ENCODE data around the gene KRTAP1-4.
"Not testable (repeated sequence)": the region's sequence is repeated elsewhere in the genome, so short reads cannot be mapped to it uniquely, and the experiment has no call there.

The KRTAP1-4 gene

DNA sequence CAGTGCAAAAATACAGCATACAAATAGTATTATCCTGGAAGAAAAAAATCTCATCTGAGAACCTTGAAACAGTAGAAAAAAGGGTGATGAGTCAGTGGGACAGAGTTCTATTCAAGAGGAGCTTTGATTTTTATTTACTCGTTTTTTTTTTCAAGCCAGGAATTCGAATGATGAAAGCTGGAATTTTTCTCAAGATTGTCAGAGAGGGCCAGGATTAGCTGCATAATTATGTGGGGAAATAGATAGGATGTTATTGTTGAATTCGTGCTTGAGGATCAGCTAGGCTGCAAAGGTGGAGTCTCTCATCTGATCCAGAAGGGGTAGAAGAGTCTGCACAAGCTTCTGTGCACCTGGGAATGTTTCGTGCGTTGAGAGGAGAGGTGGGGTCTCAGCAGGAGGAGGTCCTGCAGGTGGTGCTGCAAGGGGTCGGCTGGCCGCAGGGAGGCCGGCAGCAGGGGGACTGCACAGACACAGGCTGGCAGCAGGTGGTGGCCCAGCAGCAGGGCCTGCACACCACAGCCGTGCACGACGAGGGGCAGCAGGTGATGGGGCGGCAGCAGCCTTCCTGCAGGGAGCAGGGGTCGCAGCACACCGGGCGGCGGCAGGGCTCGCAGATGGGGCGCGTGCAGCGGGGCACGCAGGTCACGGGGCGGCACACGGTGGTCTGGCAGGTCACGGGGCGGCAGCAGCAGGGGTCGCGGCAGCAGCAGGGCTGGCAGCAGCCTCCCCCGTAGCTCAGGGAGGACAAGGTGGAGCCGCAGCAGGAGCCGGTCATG lies 29.5 kb upstream of the KRTAP1-4 start:
- TF ChIP-seq TEAD4 (IDR thresholded peaks at IDR 0.05) (peak; percentile 55; the same call in 1 of the 2 replicates), TCF12 (IDR thresholded peaks at IDR 0.05; ENCODE audit: low read depth) (0 out of 2 replicates have a peak, but pooled peaks have one; percentile 11)

DNA sequence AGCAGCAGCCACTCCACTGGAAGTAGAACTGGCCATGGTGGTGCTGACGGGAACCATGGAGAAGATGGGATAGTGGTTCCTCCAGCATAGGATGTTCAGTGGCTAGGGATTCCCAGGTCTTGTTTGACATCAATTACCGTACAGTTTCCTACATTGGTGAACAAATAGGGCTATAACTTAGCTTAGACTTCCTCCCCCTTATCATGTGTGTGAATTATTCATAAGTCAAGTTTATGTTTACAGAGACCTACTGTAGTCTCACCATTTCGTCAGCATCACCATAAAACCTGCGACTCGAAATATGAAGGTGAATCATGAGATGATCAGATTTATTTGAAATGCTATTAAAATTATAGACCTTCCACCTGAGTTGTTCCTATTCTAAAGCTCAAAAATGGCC lies 28.7 kb upstream of the KRTAP1-4 start:
- no peak for TF ChIP-seq TCF12 (IDR thresholded peaks at IDR 0.05; ENCODE audit: low read depth)

GRCh38 chr17:41057547-41057946 lies 27.6 kb upstream of the KRTAP1-4 start:
- TF ChIP-seq FOXM1 (IDR thresholded peaks at IDR 0.05; ENCODE audit: borderline replicate concordance, low read depth) (no peak), TEAD4 (IDR thresholded peaks at IDR 0.05) (no peak), EP300 (IDR thresholded peaks at IDR 0.05; ENCODE audit: borderline replicate concordance) (no peak), USF1 (IDR thresholded peaks at IDR 0.05) (no peak), TCF12 (IDR thresholded peaks at IDR 0.05; ENCODE audit: low read depth) (no peak), CREB1 (IDR thresholded peaks at IDR 0.05; ENCODE audit: low read depth) (no peak), CEBPB (IDR thresholded peaks at IDR 0.05) (no peak), REST (IDR thresholded peaks at IDR 0.05; ENCODE audit: low read depth) (no peak), TAF1 (IDR thresholded peaks at IDR 0.05; ENCODE audit: low read depth) (no peak), EGR1 (IDR thresholded peaks at IDR 0.05) (no peak), ZBTB7A (IDR thresholded peaks at IDR 0.05; ENCODE audit: low read depth) (no peak), YY1 (IDR thresholded peaks at IDR 0.05; ENCODE audit: low read depth) (no peak), NFIC (IDR thresholded peaks at IDR 0.05) (no peak), RAD21 (IDR thresholded peaks at IDR 0.05; ENCODE audit: low read depth) (no peak)
- TF ChIP-seq, protein P1, sequence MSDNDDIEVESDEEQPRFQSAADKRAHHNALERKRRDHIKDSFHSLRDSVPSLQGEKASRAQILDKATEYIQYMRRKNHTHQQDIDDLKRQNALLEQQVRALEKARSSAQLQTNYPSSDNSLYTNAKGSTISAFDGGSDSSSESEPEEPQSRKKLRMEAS (IDR thresholded peaks at IDR 0.05) = no peak

- not testable (repeated sequence) for TF ChIP-seq FOXM1 (IDR thresholded peaks at IDR 0.05; ENCODE audit: borderline replicate concordance, low read depth); TAF1 (IDR thresholded peaks at IDR 0.05; ENCODE audit: low read depth); EGR1 (IDR thresholded peaks at IDR 0.05)
Observed at GRCh38 chr17:41055130-41055529, 25.1 kb upstream of the KRTAP1-4 start, which contains the start of gene KRTAP2-2. TSS of gene KRTAP2-2 (minus strand) at chr17:41055230. CDS start at chr17:41055211, 19 bp downstream.

DNA sequence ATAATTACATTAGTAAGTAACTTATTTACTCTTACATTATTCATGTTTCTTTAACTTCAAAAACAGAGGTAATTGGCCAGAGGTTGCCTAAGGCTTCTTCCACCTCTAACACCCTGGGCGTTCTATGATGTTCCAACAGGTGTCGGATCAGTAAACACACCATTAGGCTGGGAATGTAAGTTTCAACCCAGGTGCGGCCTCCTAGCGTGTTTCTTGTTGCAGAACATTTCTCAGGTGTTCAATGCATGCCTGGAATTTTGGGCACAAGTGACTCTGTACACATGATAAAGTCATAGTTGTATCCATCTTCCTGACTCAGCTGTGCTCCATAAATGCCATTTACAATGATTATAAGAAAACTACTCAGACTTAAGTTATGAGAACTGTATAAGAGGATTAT lies 24.0 kb upstream of the KRTAP1-4 start:
- peak; percentile 97 for TF ChIP-seq TEAD4 (IDR thresholded peaks at IDR 0.05)
- no peak for TF ChIP-seq RAD21 (IDR thresholded peaks at IDR 0.05; ENCODE audit: low read depth)
- TF ChIP-seq, protein P1 (IDR thresholded peaks at IDR 0.05) = peak; percentile 30; the same call in 1 of the 2 replicates
- peak; percentile 74 for TF ChIP-seq FOXM1 (IDR thresholded peaks at IDR 0.05; ENCODE audit: borderline replicate concordance, low read depth)
- TF ChIP-seq CEBPB (IDR thresholded peaks at IDR 0.05) = peak; percentile 53; the same call in 1 of the 2 replicates
- TF ChIP-seq EP300 (IDR thresholded peaks at IDR 0.05; ENCODE audit: borderline replicate concordance) = peak; percentile 91
- peak; percentile 64 for TF ChIP-seq NFIC (IDR thresholded peaks at IDR 0.05)
- TF ChIP-seq TCF12 (IDR thresholded peaks at IDR 0.05; ENCODE audit: low read depth) = peak; percentile 99
- no peak for TF ChIP-seq TAF1 (IDR thresholded peaks at IDR 0.05; ENCODE audit: low read depth)

- TF ChIP-seq CREB1 (IDR thresholded peaks at IDR 0.05; ENCODE audit: low read depth) = no peak
- TF ChIP-seq EP300 (IDR thresholded peaks at IDR 0.05; ENCODE audit: borderline replicate concordance) = no peak
- TF ChIP-seq NFIC (IDR thresholded peaks at IDR 0.05) = no peak
- TF ChIP-seq RAD21 (IDR thresholded peaks at IDR 0.05; ENCODE audit: low read depth) = no peak
- no peak for TF ChIP-seq USF1 (IDR thresholded peaks at IDR 0.05)
- TF ChIP-seq YY1 (IDR thresholded peaks at IDR 0.05; ENCODE audit: low read depth) = no peak
- no peak for TF ChIP-seq EGR1 (IDR thresholded peaks at IDR 0.05)
- no peak for TF ChIP-seq CEBPB (IDR thresholded peaks at IDR 0.05)
- TF ChIP-seq TEAD4 (IDR thresholded peaks at IDR 0.05) = no peak
- TF ChIP-seq TAF1 (IDR thresholded peaks at IDR 0.05; ENCODE audit: low read depth) = no peak
- TF ChIP-seq FOXM1 (IDR thresholded peaks at IDR 0.05; ENCODE audit: borderline replicate concordance, low read depth) = no peak
- TF ChIP-seq TCF12 (IDR thresholded peaks at IDR 0.05; ENCODE audit: low read depth) = no peak
- no peak for TF ChIP-seq REST (IDR thresholded peaks at IDR 0.05; ENCODE audit: low read depth)
Observed at GRCh38 chr17:41052566-41052965, 22.6 kb upstream of the KRTAP1-4 start.
